SK-N-SH (cell line): ENCODE data around the gene HPS5. TPM values are rescaled to one million over a fixed set of nuclear protein-coding genes. Genes with fewer than 3 reads are reported as not detected.

Experiments used
- CTCF ChIA-PET: fragments of 300-600, 350-600 bp; formaldehyde crosslinking; extraction: SDS; loops from one replicate; lab custom pipeline; 2021; lab: Yijun Ruan, JAX
- POLR2A ChIA-PET: fragments of 350-600 bp; sonication (Branson Sonifier 250); formaldehyde crosslinking; extraction: SDS; loops from one replicate; lab custom pipeline; 2020; ENCODE audit warnings: antibody characterized with exemption, inconsistent platforms; lab: Yijun Ruan, JAX
- DNase-seq: peaks from one replicate; pipeline ENCODE4 v3.0.0; 2012
- H2AFZ ChIP-seq: fragments of 200-600 bp; sonication (generic); 2 replicates; pipeline ENCODE4 v1.8.1; 2016; ENCODE audit warnings: antibody characterized with exemption, mild to moderate bottlenecking, low read depth
- H3F3A ChIP-seq: fragments of 200-600 bp; sonication (generic); replicated peaks from 2 replicates; pipeline ENCODE3; 2016; ENCODE audit warnings: antibody characterized with exemption, mild to moderate bottlenecking; ENCODE audit not compliant: insufficient read depth
- H3K27ac ChIP-seq, 2 experiments: fragments of 200-500 bp in 1 of 2; fragments of 200-600 bp in 1 of 2; sonication (Bioruptor generic) in 1 of 2; sonication (generic), shearing (Covaris generic) in 1 of 2; 2 replicates each; pipeline versions ENCODE4 v1.5.1 to v1.6.1; 2014 to 2016; ENCODE audit warnings: low read depth in 2 of 2, inconsistent platforms in 1 of 2, low read length in 1 of 2, mild to moderate bottlenecking in 1 of 2, mixed read lengths in 1 of 2
- H3K27me3 ChIP-seq: fragments of 200-600 bp; sonication (generic), shearing (Covaris generic); 2 replicates; pipeline ENCODE4 v1.6.1; 2016; ENCODE audit warnings: mixed run types; ENCODE audit not compliant: insufficient read depth
- H3K36me3 ChIP-seq, 2 experiments: fragments of 200-500 bp in 1 of 2; fragments of 200-600 bp in 1 of 2; sonication (Bioruptor generic) in 1 of 2; sonication (generic) in 1 of 2; replicated peaks in 1 of 2; 2 replicates each; pipeline versions ENCODE3 to v1.5.1; 2014 to 2016; ENCODE audit warnings: low read length in 1 of 2, mild to moderate bottlenecking in 1 of 2; ENCODE audit not compliant: insufficient read depth in 2 of 2, control insufficient read depth in 1 of 2
- H3K4me1 ChIP-seq, 2 experiments: fragments of 200-500 bp in 1 of 2; fragments of 200-600 bp in 1 of 2; sonication (Bioruptor generic) in 1 of 2; sonication (generic), shearing (Covaris generic) in 1 of 2; 2 replicates each; pipeline versions ENCODE4 v1.5.1 to v1.6.1; 2014 to 2016; ENCODE audit warnings: low read depth in 1 of 2, low read length in 1 of 2, mixed run types in 1 of 2; ENCODE audit not compliant: insufficient read depth in 2 of 2, control insufficient read depth in 1 of 2
- H3K4me2 ChIP-seq: fragments of 200-600 bp; sonication (generic), shearing (Covaris generic); 2 replicates; pipeline ENCODE4 v1.6.1; 2017; ENCODE audit warnings: mixed run types
- H3K4me3 ChIP-seq, 2 experiments: fragments of 200-500 bp in 1 of 2; fragments of 200-600 bp in 1 of 2; sonication (Bioruptor generic) in 1 of 2; sonication (generic), shearing (Covaris generic) in 1 of 2; 2 replicates each; pipeline versions ENCODE4 v1.5.1 to v1.8.1; 2014 to 2016; ENCODE audit warnings: low read depth in 2 of 2, inconsistent platforms in 1 of 2, low read length in 1 of 2, mild to moderate bottlenecking in 1 of 2, mixed read lengths in 1 of 2, moderate library complexity in 1 of 2
- H3K79me2 ChIP-seq: fragments of 200-600 bp; sonication (generic); 2 replicates; pipeline ENCODE4 v1.8.1; 2017; ENCODE audit warnings: mild to moderate bottlenecking; ENCODE audit not compliant: insufficient read depth
- H3K9ac ChIP-seq: fragments of 200-600 bp; sonication (generic); 2 replicates; pipeline ENCODE4 v1.6.1; 2017; ENCODE audit warnings: mixed run types
- H3K9me2 ChIP-seq: fragments of 200-600 bp; sonication (generic); 2 replicates; pipeline ENCODE4 v1.6.1; 2017; ENCODE audit warnings: mixed run types
- H3K9me3 ChIP-seq: fragments of 200-600 bp; sonication (generic); 2 replicates; pipeline ENCODE4 v1.6.1; 2017; ENCODE audit warnings: mixed run types, mild to moderate bottlenecking, moderate library complexity
- H4K20me1 ChIP-seq: fragments of 200-600 bp; sonication (generic); 2 replicates; pipeline ENCODE4 v1.6.1; 2017; ENCODE audit warnings: mild to moderate bottlenecking, mixed run types; ENCODE audit not compliant: insufficient read depth
- EP300 ChIP-seq, 2 experiments: IDR thresholded peaks; 2 replicates each; pipeline versions ENCODE4 v1.4.0 to v1.6.1; 2012; ENCODE audit warnings: borderline replicate concordance in 1 of 2, low read depth in 1 of 2, low read length in 1 of 2
- FOSL2 ChIP-seq: IDR thresholded peaks from 2 replicates; pipeline ENCODE4 v1.4.0; 2012; ENCODE audit warnings: low read depth, mild to moderate bottlenecking, moderate library complexity, borderline replicate concordance
- FOXM1 ChIP-seq: IDR thresholded peaks from 2 replicates; pipeline ENCODE4 v1.4.0; 2012; ENCODE audit warnings: low read depth, mild to moderate bottlenecking
- GABPA ChIP-seq: IDR thresholded peaks from 2 replicates; pipeline ENCODE4 v1.4.0; 2012; ENCODE audit warnings: low read depth, mild to moderate bottlenecking
- GATA2 ChIP-seq: sonication (generic); formaldehyde crosslinking; IDR thresholded peaks from 2 replicates; pipeline ENCODE4 v1.5.0; 2020; ENCODE audit warnings: mild to moderate bottlenecking, missing genetic modification reagents
- IRF3 ChIP-seq: fragments of 150-350 bp; IDR thresholded peaks from 2 replicates; pipeline ENCODE4 v1.6.1; 2016; ENCODE audit warnings: mild to moderate bottlenecking, low read depth, low read length
- NFIC ChIP-seq: IDR thresholded peaks from 2 replicates; pipeline ENCODE4 v1.4.0; 2012; ENCODE audit warnings: borderline replicate concordance
- PBX3 ChIP-seq: IDR thresholded peaks from 2 replicates; pipeline ENCODE4; 2012
- POLR2AphosphoS5 ChIP-seq: IDR thresholded peaks from 2 replicates; pipeline ENCODE4 v1.6.1; 2012; ENCODE audit warnings: low read depth, low read length
- TAF1 ChIP-seq: IDR thresholded peaks from 2 replicates; pipeline ENCODE4 v1.6.1; 2012; ENCODE audit warnings: low read depth, mild to moderate bottlenecking, low read length, moderate library complexity, borderline replicate concordance
- WGBS: methylation state at CpG from one replicate; pipeline ENCODE4 v1.1.6; 2017; ENCODE audit warnings: low lambda C conversion rate; 5-methylcytosine and 5-hydroxymethylcytosine counted together
- polyA plus RNA-seq, 3 experiments: library from polyadenylated mRNA; depleted of rRNA; stranded (reverse); fragments of >200 nt; gene quantifications; 2 replicates each; pipeline ENCODE4 v1.2.3, GENCODE V29; 2012
- TF ChIP-seq, protein P1 (sequence below): fragments of 150-350 bp; IDR thresholded peaks from 2 replicates; pipeline ENCODE4 v1.6.1; 2017; ENCODE audit warnings: antibody characterized with exemption, low read length, low read depth, borderline replicate concordance
- TF ChIP-seq, protein P2 (sequence below): IDR thresholded peaks from 2 replicates; pipeline ENCODE4 v1.4.0; 2012; ENCODE audit warnings: low read depth
- TF ChIP-seq, protein P3 (sequence below): IDR thresholded peaks from 2 replicates; pipeline ENCODE4 v1.4.0; 2012; ENCODE audit warnings: low read depth, borderline replicate concordance

HPS5 gene
- polyA plus RNA-seq, 1 of the 3 experiments (the other 2 are of a cell fraction) = 8.2 TPM

DNA sequence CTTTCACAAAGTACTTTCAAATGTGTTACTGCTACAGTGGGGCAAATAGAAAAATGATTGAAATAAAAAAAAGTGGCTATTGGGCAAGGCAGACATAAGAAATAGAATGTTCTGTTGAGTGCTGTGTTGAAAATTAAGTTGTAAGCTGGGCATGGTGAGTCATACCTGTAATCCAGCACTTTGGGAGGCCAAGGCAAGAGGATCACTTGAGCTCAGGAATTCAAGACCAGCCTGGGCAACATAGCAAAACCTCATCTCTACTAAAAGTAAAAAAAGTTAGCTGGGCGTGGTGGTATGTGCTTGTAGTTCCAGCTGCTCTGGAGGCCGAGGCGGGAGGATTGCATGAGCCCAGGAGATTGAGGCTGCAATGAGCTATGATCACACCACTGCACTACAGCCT is 45.5 kb upstream of the HPS5 start:
- H4K20me1 ChIP-seq = no peaks in the 10 kb centered on the region
- no peak for DNase-seq
- WGBS = 100% methylated on average over 3 of the region's 3 CpGs
- H2AFZ ChIP-seq = no peak overlapping the region
- no peaks in the 10 kb centered on the region for H3K27me3 ChIP-seq
- POLR2A ChIA-PET = no interaction called here
- no peaks in the 10 kb centered on the region for H3K9me2 ChIP-seq
- CTCF ChIA-PET = no interaction called here
- H3K27ac ChIP-seq = peak overlapping the region in 1 of 2 experiments; percentile 15; a peak in 2 of 4 replicates
- peaks cover 5 to 7% of the 10 kb centered on the region in 2 experiments; a peak in 3 of 4 replicates for H3K4me1 ChIP-seq
- no peak overlapping the region for H3K4me2 ChIP-seq
- H3K36me3 ChIP-seq = peaks cover 35 to 51% of the 10 kb centered on the region in 2 experiments
- peaks cover 15% of the 10 kb centered on the region for H3F3A ChIP-seq
- no peak overlapping the region for H3K9ac ChIP-seq
- H3K9me3 ChIP-seq = no peaks in the 10 kb centered on the region
- H3K4me3 ChIP-seq = no peak overlapping the region
- TF ChIP-seq PBX3 (no peak), GABPA (no peak), TAF1 (no peak), IRF3 (no peak)
- TF ChIP-seq, all 33 proteins: peak for 0
- H3K79me2 ChIP-seq = no peaks in the 10 kb centered on the region

- POLR2A ChIA-PET = interaction anchor here (1.0 to 3.3 kb wide), 2 partner anchors 18 to 29 kb away, joined by 4 to 28 read pairs; partner anchors contain the start of gene LDHA
These were observed 44.3 kb upstream of the HPS5 start for GRCh38 chr11:18366286-18366685.

More at GRCh38 chr11:18366286-18366685, 44.3 kb upstream of the HPS5 start:
- H3K4me3 ChIP-seq = no peak overlapping the region
- no peaks in the 10 kb centered on the region for H3K27me3 ChIP-seq
- H3K9me3 ChIP-seq = no peaks in the 10 kb centered on the region
- peak overlapping the region in 1 of 2 experiments; percentile 79; a peak in 2 of 4 replicates for H3K27ac ChIP-seq
- H4K20me1 ChIP-seq = no peaks in the 10 kb centered on the region
- no peaks in the 10 kb centered on the region for H3K79me2 ChIP-seq
- peaks cover 20% of the 10 kb centered on the region for H3F3A ChIP-seq
- H3K9ac ChIP-seq = no peak overlapping the region
- TF ChIP-seq, protein P1, sequence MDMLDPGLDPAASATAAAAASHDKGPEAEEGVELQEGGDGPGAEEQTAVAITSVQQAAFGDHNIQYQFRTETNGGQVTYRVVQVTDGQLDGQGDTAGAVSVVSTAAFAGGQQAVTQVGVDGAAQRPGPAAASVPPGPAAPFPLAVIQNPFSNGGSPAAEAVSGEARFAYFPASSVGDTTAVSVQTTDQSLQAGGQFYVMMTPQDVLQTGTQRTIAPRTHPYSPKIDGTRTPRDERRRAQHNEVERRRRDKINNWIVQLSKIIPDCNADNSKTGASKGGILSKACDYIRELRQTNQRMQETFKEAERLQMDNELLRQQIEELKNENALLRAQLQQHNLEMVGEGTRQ = no peak
- TF ChIP-seq, protein P2, sequence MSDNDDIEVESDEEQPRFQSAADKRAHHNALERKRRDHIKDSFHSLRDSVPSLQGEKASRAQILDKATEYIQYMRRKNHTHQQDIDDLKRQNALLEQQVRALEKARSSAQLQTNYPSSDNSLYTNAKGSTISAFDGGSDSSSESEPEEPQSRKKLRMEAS = no peak
- TF ChIP-seq FOSL2 (no peak), GATA2 (CRISPR knock-in tag) (no peak), NFIC (no peak), FOXM1 (no peak), POLR2AphosphoS5 (no peak), IRF3 (no peak), EP300 (IDR thresholded peaks at IDR 0.05; ENCODE audit: borderline replicate concordance in 1 of 2, low read depth in 1 of 2, low read length in 1 of 2) (no peak)
- TF ChIP-seq, protein P3, sequence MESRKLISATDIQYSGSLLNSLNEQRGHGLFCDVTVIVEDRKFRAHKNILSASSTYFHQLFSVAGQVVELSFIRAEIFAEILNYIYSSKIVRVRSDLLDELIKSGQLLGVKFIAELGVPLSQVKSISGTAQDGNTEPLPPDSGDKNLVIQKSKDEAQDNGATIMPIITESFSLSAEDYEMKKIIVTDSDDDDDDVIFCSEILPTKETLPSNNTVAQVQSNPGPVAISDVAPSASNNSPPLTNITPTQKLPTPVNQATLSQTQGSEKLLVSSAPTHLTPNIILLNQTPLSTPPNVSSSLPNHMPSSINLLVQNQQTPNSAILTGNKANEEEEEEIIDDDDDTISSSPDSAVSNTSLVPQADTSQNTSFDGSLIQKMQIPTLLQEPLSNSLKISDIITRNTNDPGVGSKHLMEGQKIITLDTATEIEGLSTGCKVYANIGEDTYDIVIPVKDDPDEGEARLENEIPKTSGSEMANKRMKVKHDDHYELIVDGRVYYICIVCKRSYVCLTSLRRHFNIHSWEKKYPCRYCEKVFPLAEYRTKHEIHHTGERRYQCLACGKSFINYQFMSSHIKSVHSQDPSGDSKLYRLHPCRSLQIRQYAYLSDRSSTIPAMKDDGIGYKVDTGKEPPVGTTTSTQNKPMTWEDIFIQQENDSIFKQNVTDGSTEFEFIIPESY = no peak
- no peak overlapping the region for H2AFZ ChIP-seq
- no peak for DNase-seq
- no peak overlapping the region for H3K4me2 ChIP-seq
- no peaks in the 10 kb centered on the region for H3K9me2 ChIP-seq
- CTCF ChIA-PET = interaction anchor here (1.0 to 1.1 kb wide), 2 partner anchors 9 to 13 kb away, joined by 3 read pairs; no protein-coding TSS in a partner anchor
- WGBS = 92% methylated on average over 4 of the region's 4 CpGs
- H3K4me1 ChIP-seq = peaks cover 5 to 7% of the 10 kb centered on the region in 2 experiments; a peak in 3 of 4 replicates
- peaks cover 44 to 49% of the 10 kb centered on the region in 2 experiments for H3K36me3 ChIP-seq
